Gastrocnemius medialis (tissue), 4 donors: Measurements from ENCODE around the gene YARS2. TPM values are rescaled to one million over a fixed set of nuclear protein-coding genes. Genes with fewer than 3 reads are reported as not detected.

Source experiments
- ATAC-seq, 2 donors: fragments of 150-250 bp; one replicate each; pipeline ENCODE4 v1.9.1; 2016
- DNase-seq, 2 donors: peaks; one replicate each; pipeline ENCODE4 v3.0.0-alpha.2; 2019
- H3K27ac ChIP-seq, 4 donors: fragments of 200-600 bp; sonication (generic); 1 replicate in 1 of 4; 2 replicates in 3 of 4; pipeline ENCODE4 v1.5.1; 2016 to 2018; ENCODE audit warnings: mild to moderate bottlenecking in 2 of 4, moderate library complexity in 1 of 4
- H3K27me3 ChIP-seq, 3 donors: fragments of 200-600 bp; sonication (generic) in 2 of 3; 1 replicate in 1 of 3; 2 replicates in 2 of 3; pipeline versions ENCODE4 v1.5.1 to v1.6.0; 2016 to 2019; ENCODE audit warnings: mild to moderate bottlenecking in 1 of 3, moderate library complexity in 1 of 3
- H3K36me3 ChIP-seq, 2 donors: fragments of 200-600 bp; sonication (generic) in 1 of 2; one replicate each; pipeline ENCODE4 v1.5.1; 2017 to 2018
- H3K4me1 ChIP-seq, 2 donors: fragments of 200-600 bp; sonication (generic) in 1 of 2; one replicate each; pipeline ENCODE4 v1.5.1; 2016 to 2017; ENCODE audit warnings: mild to moderate bottlenecking in 2 of 2
- H3K4me3 ChIP-seq, 4 donors: fragments of 200-600 bp; sonication (generic) in 3 of 4; 1 replicate in 1 of 4; 2 replicates in 3 of 4; pipeline ENCODE4 v1.5.1; 2016 to 2019; ENCODE audit warnings: mild to moderate bottlenecking in 2 of 4
- H3K9me3 ChIP-seq, 3 donors: fragments of 200-600 bp; sonication (generic) in 2 of 3; 1 replicate in 1 of 3; 2 replicates in 2 of 3; pipeline ENCODE4 v1.5.1; 2016 to 2019
- CTCF ChIP-seq, 5 experiments: fragments of 450-650 bp in 3 of 5; fragments of 200-600 bp in 2 of 5; sonication (generic) in 2 of 5; IDR thresholded peaks in 4 of 5; conservative IDR thresholded peaks in 1 of 5; 1 replicate in 4 of 5; 2 replicates in 1 of 5; pipeline ENCODE4 v1.5.1; 2016 to 2019; ENCODE audit warnings: antibody characterized with exemption in 5 of 5, mild to moderate bottlenecking in 3 of 5, moderate library complexity in 3 of 5
- POLR2A ChIP-seq, 2 donors: fragments of 450-650 bp; IDR thresholded peaks; one replicate each; pipeline ENCODE4 v1.6.1; 2017; ENCODE audit warnings: antibody characterized with exemption in 2 of 2, mild to moderate bottlenecking in 2 of 2, moderate library complexity in 2 of 2
- in situ Hi-C, 4 donors: fragments of 200-750 bp; cut with MboI; loops; one replicate each; pipeline versions ENCODE4 v1.15.0 to v1.8.0; 2017; ENCODE audit warnings: low sequenced_read_pairs in 4 of 4
- intact Hi-C: fragments of 100-400 bp; cut with DNase I; formaldehyde crosslinking; loops from one replicate; pipeline ENCODE4 v1.15.1; 2023; ENCODE audit warnings: low total_unique reads
- total RNA-seq, 4 donors: library from RNA; depleted of rRNA; stranded (reverse); fragments of >200 nt; gene quantifications; one replicate each; pipeline versions ENCODE4 v1.1.0 to v1.2.3, GENCODE V29; 2016

Gene YARS2
- total RNA-seq, 4 donors from 2014 or later, result 9.1 to 19.4 (median 13.9) TPM

GRCh38 chr12:32783029-32783428 is 27.3 kb upstream of the YARS2 start:
- Histone ChIP-seq H3K4me3 (no peak overlapping the region), H3K27ac (no peak overlapping the region), H3K36me3 (no peaks in the 10 kb centered on the region), H3K4me1 (no peaks in the 10 kb centered on the region), H3K27me3 (no peaks in the 10 kb centered on the region), H3K9me3 (no peaks in the 10 kb centered on the region)
- in situ Hi-C loops (loop anchor here in 1 of 4 donors (25.0 kb wide), 1 partner anchor 104 kb away; the partner anchor contains the start of gene PKP2), intact Hi-C loops (no loop called here)
- DNase-seq, result no peak
- no peak for ATAC-seq
- TF ChIP-seq POLR2A (IDR thresholded peaks at IDR 0.05), result no peak
- no peak for TF ChIP-seq CTCF (IDR thresholded peaks at IDR 0.05 in 4 of 5, conservative IDR thresholded peaks at IDR 0.05 in 1 of 5)

- ATAC-seq, result no peak
- Histone ChIP-seq H3K4me1 (no peaks in the 10 kb centered on the region), H3K27me3 (no peaks in the 10 kb centered on the region), H3K4me3 (no peak overlapping the region), H3K36me3 (no peaks in the 10 kb centered on the region), H3K9me3 (no peaks in the 10 kb centered on the region), H3K27ac (no peak overlapping the region)
- intact Hi-C loops, result no loop called here
- in situ Hi-C loops, result loop anchor here in 1 of 4 donors (25.0 kb wide), 1 partner anchor 107 kb away; the partner anchor contains the start of gene PKP2
- no peak for DNase-seq
- no peak for TF ChIP-seq CTCF (IDR thresholded peaks at IDR 0.05 in 4 of 5, conservative IDR thresholded peaks at IDR 0.05 in 1 of 5)
- no peak for TF ChIP-seq POLR2A (IDR thresholded peaks at IDR 0.05)
These were observed 24.4 kb upstream of the YARS2 start for GRCh38 chr12:32780071-32780470.

- no peak for DNase-seq
- TF ChIP-seq POLR2A (IDR thresholded peaks at IDR 0.05), result no peak
- ATAC-seq, result no peak
- Histone ChIP-seq H3K27me3 (no peaks in the 10 kb centered on the region), H3K9me3 (no peaks in the 10 kb centered on the region), H3K4me3 (no peak overlapping the region), H3K36me3 (no peaks in the 10 kb centered on the region), H3K4me1 (no peaks in the 10 kb centered on the region), H3K27ac (no peak overlapping the region)
- in situ Hi-C loops (loop anchor here in 1 of 4 donors (25.0 kb wide), 1 partner anchor 110 kb away; the partner anchor contains the start of gene PKP2), intact Hi-C loops (no loop called here)
These were observed 22.0 kb upstream of the YARS2 start for GRCh38 chr12:32777691-32778175.

GRCh38 chr12:32777159-32777558 is 21.5 kb upstream of the YARS2 start:
- Histone ChIP-seq H3K4me1 (no peaks in the 10 kb centered on the region), H3K9me3 (no peaks in the 10 kb centered on the region), H3K27me3 (no peaks in the 10 kb centered on the region), H3K27ac (no peak overlapping the region), H3K4me3 (no peak overlapping the region), H3K36me3 (no peaks in the 10 kb centered on the region)
- DNase-seq (no peak), ATAC-seq (no peak)
- TF ChIP-seq CTCF (IDR thresholded peaks at IDR 0.05 in 4 of 5, conservative IDR thresholded peaks at IDR 0.05 in 1 of 5) (no peak), POLR2A (IDR thresholded peaks at IDR 0.05) (no peak)
- in situ Hi-C loops (loop anchor here in 1 of 4 donors (25.0 kb wide), 1 partner anchor 110 kb away; the partner anchor contains the start of gene PKP2), intact Hi-C loops (no loop called here)

- ATAC-seq, result no peak
These were observed 20.6 kb upstream of the YARS2 start for GRCh38 chr12:32776258-32776657.

More at GRCh38 chr12:32776258-32776657, 20.6 kb upstream of the YARS2 start:
- Histone ChIP-seq H3K4me1 (no peaks in the 10 kb centered on the region), H3K36me3 (no peaks in the 10 kb centered on the region), H3K9me3 (no peaks in the 10 kb centered on the region), H3K27me3 (no peaks in the 10 kb centered on the region), H3K27ac (no peak overlapping the region), H3K4me3 (no peak overlapping the region)
- intact Hi-C loops, result no loop called here
- in situ Hi-C loops, result loop anchor here in 1 of 4 donors (25.0 kb wide), 1 partner anchor 111 kb away; the partner anchor contains the start of gene PKP2
- TF ChIP-seq POLR2A (IDR thresholded peaks at IDR 0.05) (no peak), CTCF (IDR thresholded peaks at IDR 0.05 in 4 of 5, conservative IDR thresholded peaks at IDR 0.05 in 1 of 5) (no peak)
- DNase-seq, result no peak
